Parathyroid adenoma (tissue), 2 donors: Measurements from ENCODE around the gene RAP2C.
"Not testable (repeated sequence)": the region's sequence is repeated elsewhere in the genome, so short reads cannot be mapped to it uniquely, and the experiment has no call there.

Experiments
- H2AFZ ChIP-seq: fragments of 300-600 bp; sonication (generic); one replicate; pipeline ENCODE4 v1.7.0; 2017; ENCODE audit warnings: antibody characterized with exemption, mild to moderate bottlenecking
- H3K27ac ChIP-seq: fragments of 300-600 bp; sonication (generic); one replicate; pipeline ENCODE4 v1.7.0; 2017
- H3K27me3 ChIP-seq: fragments of 300-600 bp; sonication (generic); one replicate; pipeline ENCODE4 v1.7.0; 2017; ENCODE audit warnings: low read length; ENCODE audit not compliant: control insufficient read depth, insufficient read depth
- H3K36me3 ChIP-seq: fragments of 300-600 bp; sonication (generic); one replicate; pipeline ENCODE4 v1.7.0; 2017; ENCODE audit warnings: low read length; ENCODE audit not compliant: control insufficient read depth, insufficient read depth
- H3K4me1 ChIP-seq: fragments of 300-600 bp; sonication (generic); one replicate; pipeline ENCODE4 v1.7.0; 2017; ENCODE audit warnings: control low read depth
- H3K4me2 ChIP-seq: fragments of 300-600 bp; sonication (generic); one replicate; pipeline ENCODE4 v1.7.0; 2017; ENCODE audit warnings: low read length
- H3K4me3 ChIP-seq: fragments of 300-600 bp; sonication (generic); one replicate; pipeline ENCODE4 v1.7.0; 2017; ENCODE audit warnings: low read depth, low read length
- H3K79me2 ChIP-seq: fragments of 300-600 bp; sonication (generic); one replicate; pipeline ENCODE4 v1.7.0; 2017; ENCODE audit warnings: control low read depth
- H3K9ac ChIP-seq: fragments of 300-600 bp; sonication (generic); one replicate; pipeline ENCODE4 v1.7.0; 2017; ENCODE audit warnings: mild to moderate bottlenecking
- H3K9me3 ChIP-seq: fragments of 300-600 bp; sonication (generic); one replicate; pipeline ENCODE4 v1.7.0; 2017; ENCODE audit warnings: low read length; ENCODE audit not compliant: control insufficient read depth
- TF ChIP-seq, protein P1 (sequence below): fragments of 300-600 bp; sonication (generic); IDR thresholded peaks from one replicate; pipeline ENCODE4 v1.7.0; 2017; ENCODE audit warnings: antibody characterized with exemption, mild to moderate bottlenecking
- donor health status: primary hyperparathyroidism.

Gene RAP2C

DNA sequence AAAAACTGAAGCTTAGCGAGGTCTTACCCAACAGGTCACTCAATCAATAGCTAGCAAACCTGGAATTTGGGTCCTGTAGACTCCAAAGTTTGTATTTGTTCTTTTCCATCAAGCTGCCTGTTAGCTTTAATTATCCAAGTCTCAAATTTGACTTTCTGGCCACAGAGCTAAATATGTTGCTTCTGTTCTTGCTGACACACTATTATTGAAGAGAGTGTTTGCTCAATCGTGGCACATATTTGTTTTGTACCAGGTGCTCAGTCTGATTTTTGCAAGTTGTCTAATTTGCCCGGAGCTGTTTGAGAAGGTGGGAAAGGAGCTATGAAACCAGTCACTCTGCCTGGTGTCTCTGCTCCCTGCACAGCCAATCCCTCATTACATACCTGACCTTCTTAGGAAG lies 49.7 kb downstream of the RAP2C start:
- TF ChIP-seq, protein P1, sequence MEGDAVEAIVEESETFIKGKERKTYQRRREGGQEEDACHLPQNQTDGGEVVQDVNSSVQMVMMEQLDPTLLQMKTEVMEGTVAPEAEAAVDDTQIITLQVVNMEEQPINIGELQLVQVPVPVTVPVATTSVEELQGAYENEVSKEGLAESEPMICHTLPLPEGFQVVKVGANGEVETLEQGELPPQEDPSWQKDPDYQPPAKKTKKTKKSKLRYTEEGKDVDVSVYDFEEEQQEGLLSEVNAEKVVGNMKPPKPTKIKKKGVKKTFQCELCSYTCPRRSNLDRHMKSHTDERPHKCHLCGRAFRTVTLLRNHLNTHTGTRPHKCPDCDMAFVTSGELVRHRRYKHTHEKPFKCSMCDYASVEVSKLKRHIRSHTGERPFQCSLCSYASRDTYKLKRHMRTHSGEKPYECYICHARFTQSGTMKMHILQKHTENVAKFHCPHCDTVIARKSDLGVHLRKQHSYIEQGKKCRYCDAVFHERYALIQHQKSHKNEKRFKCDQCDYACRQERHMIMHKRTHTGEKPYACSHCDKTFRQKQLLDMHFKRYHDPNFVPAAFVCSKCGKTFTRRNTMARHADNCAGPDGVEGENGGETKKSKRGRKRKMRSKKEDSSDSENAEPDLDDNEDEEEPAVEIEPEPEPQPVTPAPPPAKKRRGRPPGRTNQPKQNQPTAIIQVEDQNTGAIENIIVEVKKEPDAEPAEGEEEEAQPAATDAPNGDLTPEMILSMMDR: no peak
- Histone ChIP-seq H2AFZ (peak overlapping the region; percentile 4), H3K4me3 (no peak overlapping the region), H3K9ac (no peak overlapping the region), H3K36me3 (no peaks in the 10 kb centered on the region), H3K4me1 (peaks cover 25% of the 10 kb centered on the region), H3K79me2 (no peaks in the 10 kb centered on the region), H3K9me3 (no peaks in the 10 kb centered on the region), H3K4me2 (no peak overlapping the region), H3K27me3 (no peaks in the 10 kb centered on the region), H3K27ac (no peak overlapping the region)

DNA sequence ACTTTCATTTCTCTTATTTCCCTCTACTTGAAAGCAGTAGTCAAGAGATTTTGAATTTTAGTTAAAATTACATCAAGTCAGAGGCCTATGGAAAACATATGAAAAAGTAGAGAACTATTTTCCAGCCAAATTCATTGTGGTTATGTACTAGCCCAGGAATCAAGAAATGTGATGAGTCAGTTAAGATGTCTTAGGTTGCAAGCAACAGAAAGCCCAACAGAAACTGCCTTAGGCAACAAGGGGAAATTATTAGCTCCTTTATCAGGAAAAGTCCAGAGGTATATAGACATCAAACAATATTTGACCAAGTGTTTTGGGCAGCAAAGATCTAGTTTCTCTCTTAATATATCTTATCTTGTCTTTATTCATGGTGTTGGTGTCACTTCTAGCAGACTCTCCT lies 53.6 kb downstream of the RAP2C start:
- H3K4me1 ChIP-seq: peaks cover 6% of the 10 kb centered on the region
- H3K27ac ChIP-seq: no peak overlapping the region
- H3K9me3 ChIP-seq: no peaks in the 10 kb centered on the region
- no peak overlapping the region for H3K4me2 ChIP-seq
- H3K27me3 ChIP-seq: no peaks in the 10 kb centered on the region
- H3K4me3 ChIP-seq: no peak overlapping the region
- H3K79me2 ChIP-seq: no peaks in the 10 kb centered on the region
- no peak overlapping the region for H2AFZ ChIP-seq
- no peak overlapping the region for H3K9ac ChIP-seq
- TF ChIP-seq, protein P1: no peak
- no peaks in the 10 kb centered on the region for H3K36me3 ChIP-seq

DNA sequence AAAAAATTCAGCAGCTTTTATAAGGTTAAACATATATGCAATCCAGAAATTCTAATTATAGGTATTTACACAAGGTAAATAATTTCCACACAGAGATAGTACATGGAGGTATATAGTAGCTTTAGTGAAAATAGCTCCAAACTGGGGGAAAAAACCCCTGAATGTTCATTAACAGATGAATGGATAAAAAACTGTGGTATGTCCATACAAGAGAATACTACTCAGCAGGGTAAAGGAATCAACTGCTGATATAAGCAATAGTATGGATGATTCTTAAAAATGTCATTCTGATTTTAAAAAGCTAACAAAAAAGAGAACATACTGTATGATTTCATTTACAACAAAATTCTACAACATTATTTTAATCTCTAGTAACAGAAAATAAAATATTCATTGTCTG lies 54.2 kb downstream of the RAP2C start:
- TF ChIP-seq, protein P1: no peak
- H3K4me3 ChIP-seq: no peak overlapping the region
- no peaks in the 10 kb centered on the region for H3K79me2 ChIP-seq
- no peak overlapping the region for H3K9ac ChIP-seq
- H3K9me3 ChIP-seq: no peaks in the 10 kb centered on the region
- H3K36me3 ChIP-seq: no peaks in the 10 kb centered on the region
- no peak overlapping the region for H3K4me2 ChIP-seq
- H3K27me3 ChIP-seq: no peaks in the 10 kb centered on the region
- H3K27ac ChIP-seq: no peak overlapping the region
- H3K4me1 ChIP-seq: peaks cover 3% of the 10 kb centered on the region
- H2AFZ ChIP-seq: no peak overlapping the region

DNA sequence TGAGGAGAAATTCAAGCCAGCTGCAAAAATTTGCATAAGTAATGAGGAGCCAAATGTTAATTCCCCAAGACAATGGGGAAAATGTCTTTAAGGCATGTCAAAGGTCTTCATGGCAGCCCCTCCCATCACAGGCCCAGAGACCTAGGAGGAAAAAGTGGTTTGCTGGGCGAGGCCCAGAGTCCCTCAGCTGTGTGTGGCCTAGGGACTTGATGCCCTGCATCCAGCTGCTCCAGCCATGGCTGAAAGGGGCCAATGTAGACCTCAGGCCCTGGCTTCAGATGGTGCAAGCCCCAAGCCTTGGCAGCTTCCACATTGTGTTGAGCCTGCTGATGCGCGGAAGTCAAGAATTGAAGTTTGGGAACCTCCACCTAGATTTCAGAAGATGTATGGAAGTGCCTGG lies 56.2 kb downstream of the RAP2C start:
- not testable (repeated sequence) for H3K9me3 ChIP-seq

DNA sequence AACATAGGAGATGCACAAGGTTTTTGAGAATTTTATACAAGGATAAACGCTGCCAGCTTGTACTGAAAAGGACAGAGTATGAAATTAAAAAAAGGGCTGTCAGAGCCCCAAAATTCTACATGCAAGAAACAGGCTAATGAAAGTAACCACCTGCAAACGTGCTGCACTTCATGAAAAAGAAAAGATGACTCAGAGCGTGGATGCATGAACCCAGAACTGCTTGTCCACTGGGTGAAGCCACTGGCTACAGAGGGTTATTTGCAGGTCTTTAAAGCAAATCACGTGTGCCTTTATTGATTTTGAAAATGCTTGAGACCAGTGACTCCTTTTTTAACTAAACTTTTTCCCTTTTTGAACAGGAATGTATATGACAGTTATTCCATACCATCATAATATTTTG lies 66.1 kb downstream of the RAP2C start:
- no peaks in the 10 kb centered on the region for H3K36me3 ChIP-seq
- H3K27me3 ChIP-seq: no peaks in the 10 kb centered on the region
- TF ChIP-seq, protein P1: no peak
- no peak overlapping the region for H3K9ac ChIP-seq
- no peak overlapping the region for H3K27ac ChIP-seq
- H3K4me2 ChIP-seq: no peak overlapping the region
- no peaks in the 10 kb centered on the region for H3K4me1 ChIP-seq
- H3K4me3 ChIP-seq: no peak overlapping the region
- H2AFZ ChIP-seq: no peak overlapping the region
- H3K9me3 ChIP-seq: no peaks in the 10 kb centered on the region
- no peaks in the 10 kb centered on the region for H3K79me2 ChIP-seq

More for the DNA sequence above, 56.2 kb downstream of the RAP2C start:
- H3K4me1 ChIP-seq, H2AFZ ChIP-seq, H3K36me3 ChIP-seq, H3K4me3 ChIP-seq, H3K27ac ChIP-seq, H3K9ac ChIP-seq, H3K4me2 ChIP-seq, H3K79me2 ChIP-seq, H3K27me3 ChIP-seq: not testable (repeated sequence)
